GM21390 (cell line): Measurements from ENCODE around the gene IFITM1.
"Not testable (repeated sequence)": the region's sequence is repeated elsewhere in the genome, so short reads cannot be mapped to it uniquely, and the experiment has no call there.

Experiments
- ATAC-seq: cut with Tn5 transposase; IDR thresholded peaks from one replicate; pipeline ENCODE4 v1.9.1; 2021; ENCODE audit not compliant: unreplicated experiment

The IFITM1 gene

GRCh38 chr11:282630-283360, 31.0 kb upstream of the IFITM1 start:
- no peak for ATAC-seq

GRCh38 chr11:283405-284104, 30.3 kb upstream of the IFITM1 start:
- no peak for ATAC-seq

GRCh38 chr11:284105-285020, 29.5 kb upstream of the IFITM1 start:
- ATAC-seq, result no peak

GRCh38 chr11:285021-285893, 28.6 kb upstream of the IFITM1 start:
- no peak for ATAC-seq

- no peak for ATAC-seq
Measured at GRCh38 chr11:285894-286220, 28.0 kb upstream of the IFITM1 start.

- ATAC-seq, result not testable (repeated sequence)
Measured at GRCh38 chr11:286977-287820, 26.6 kb upstream of the IFITM1 start.

GRCh38 chr11:287821-288477, 25.9 kb upstream of the IFITM1 start:
- ATAC-seq, result no peak

- ATAC-seq, result peak; percentile 64
Measured at GRCh38 chr11:288478-289397, 25.1 kb upstream of the IFITM1 start, which contains the start of gene PGGHG. PGGHG (plus strand) TSS chr11:289126; CDS start chr11:289817, 691 bp downstream.

GRCh38 chr11:289398-289711, 24.5 kb upstream of the IFITM1 start:
- ATAC-seq, result no peak

GRCh38 chr11:289712-290620, 23.9 kb upstream of the IFITM1 start:
- ATAC-seq, result no peak

- no peak for ATAC-seq
Measured at GRCh38 chr11:290621-291231, 23.1 kb upstream of the IFITM1 start.

GRCh38 chr11:291281-292210, 22.3 kb upstream of the IFITM1 start:
- no peak for ATAC-seq

GRCh38 chr11:292211-293121, 21.4 kb upstream of the IFITM1 start:
- ATAC-seq, result no peak

GRCh38 chr11:293271-293851, 20.5 kb upstream of the IFITM1 start:
- no peak for ATAC-seq
